Keratinocyte (primary cell): Measurements from ENCODE around the gene MEOX1. TPM values are rescaled to one million over a fixed set of nuclear protein-coding genes. Genes with fewer than 3 reads are reported as not detected.

Experiments
- DNase-seq: peaks from one replicate; pipeline ENCODE4 v3.0.0-alpha.2; 2011; ENCODE audit warnings: low read depth, missing footprints, low spot score
- FAIRE-seq: peaks from 2 replicates; lab custom pipeline; 2011; peaks lifted over from hg19 to GRCh38; lab: Jason Lieb, UNC
- H2AFZ ChIP-seq: 2 replicates; pipeline ENCODE4 v1.6.0; 2012; ENCODE audit warnings: low read length, control low read depth, inconsistent platforms; ENCODE audit not compliant: control insufficient read depth
- H3K27ac ChIP-seq: 2 replicates; pipeline ENCODE4 v1.5.1; 2011; ENCODE audit warnings: low read length; ENCODE audit not compliant: control insufficient read depth, insufficient read depth
- H3K27me3 ChIP-seq: 3 replicates; pipeline ENCODE4 v1.6.0; 2011; ENCODE audit warnings: low read length; ENCODE audit not compliant: control insufficient read depth, insufficient read depth; ENCODE audit errors: extremely low read depth
- H3K36me3 ChIP-seq, 2 experiments: 2 replicates in 1 of 2; 3 replicates in 1 of 2; pipeline ENCODE4 v1.5.1; 2011; ENCODE audit warnings: low read length in 2 of 2, mild to moderate bottlenecking in 1 of 2; ENCODE audit not compliant: control insufficient read depth in 2 of 2, insufficient read depth in 2 of 2; ENCODE audit errors: extremely low read depth in 1 of 2
- H3K4me1 ChIP-seq: 3 replicates; pipeline ENCODE4 v1.5.1; 2011; ENCODE audit warnings: low read length; ENCODE audit not compliant: control insufficient read depth, insufficient read depth; ENCODE audit errors: extremely low read depth
- H3K4me2 ChIP-seq: 3 replicates; pipeline ENCODE4 v1.6.0; 2011; ENCODE audit warnings: low read depth, low read length; ENCODE audit not compliant: control insufficient read depth, insufficient read depth; ENCODE audit errors: extremely low read depth
- H3K4me3 ChIP-seq, 3 experiments: fragments of 200-600 bp in 1 of 3; sonication (generic) in 1 of 3; 2 replicates in 2 of 3; 3 replicates in 1 of 3; pipeline ENCODE4 v1.5.1; 2011 to 2016; ENCODE audit warnings: low read length in 3 of 3, mild to moderate bottlenecking in 3 of 3, control low read depth in 2 of 3, inconsistent platforms in 1 of 3, low read depth in 1 of 3, mixed read lengths in 1 of 3, mixed run types in 1 of 3, moderate library complexity in 1 of 3; ENCODE audit not compliant: control insufficient read depth in 2 of 3, insufficient read depth in 2 of 3; ENCODE audit errors: extremely low read depth in 1 of 3
- H3K79me2 ChIP-seq: 2 replicates; pipeline ENCODE4 v1.6.0; 2012; ENCODE audit warnings: low read length; ENCODE audit not compliant: control insufficient read depth, insufficient read depth
- H3K9ac ChIP-seq: 3 replicates; pipeline ENCODE4 v1.6.0; 2011; ENCODE audit warnings: low read length; ENCODE audit not compliant: control insufficient read depth, insufficient read depth; ENCODE audit errors: extremely low read depth
- H3K9me1 ChIP-seq: 3 replicates; pipeline ENCODE4 v1.6.0; 2011; ENCODE audit warnings: low read length; ENCODE audit not compliant: control insufficient read depth, insufficient read depth; ENCODE audit errors: extremely low read depth
- H3K9me3 ChIP-seq: 2 replicates; pipeline ENCODE4 v1.5.1; 2012; ENCODE audit warnings: low read depth, low read length; ENCODE audit not compliant: control insufficient read depth
- H4K20me1 ChIP-seq: 3 replicates; pipeline ENCODE4 v1.6.0; 2011; ENCODE audit warnings: low read length; ENCODE audit not compliant: control insufficient read depth, insufficient read depth; ENCODE audit errors: extremely low read depth
- EZH2 ChIP-seq: IDR thresholded peaks from one replicate; pipeline ENCODE4 v1.6.1; 2012; ENCODE audit warnings: inconsistent platforms, mild to moderate bottlenecking, low read length, moderate library complexity
- dilution Hi-C: fragments of 300-500 bp; cut with MboI; formaldehyde crosslinking; loops from one replicate; pipeline ENCODE4 v1.7.0; 2020; ENCODE audit warnings: low sequenced_read_pairs; ENCODE audit not compliant: extremely low pct_ligation_motif_present
- polyA plus RNA-seq, 5 experiments: library from polyadenylated mRNA; depleted of rRNA in 3 of 5; stranded (reverse) in 3 of 5; stranded (forward) in 1 of 5; unstranded in 1 of 5; fragments of >200 nt; gene quantifications; 1 replicate in 1 of 5; 2 replicates in 3 of 5; 3 replicates in 1 of 5; pipeline versions ENCODE4 v1.2.1 to v1.2.3, GENCODE V29; 2011 to 2012; ENCODE audit warnings: missing spikeins in 2 of 5, low read depth in 1 of 5, low replicate concordance in 1 of 5
- TF ChIP-seq, protein P1 (sequence below), 3 experiments: IDR thresholded peaks in 1 of 3; conservative IDR thresholded peaks in 1 of 3; optimal IDR thresholded peaks in 1 of 3; 2 replicates in 2 of 3; 3 replicates in 1 of 3; pipeline versions ENCODE3 to v1.5.1; 2011; ENCODE audit warnings: low read length in 3 of 3, mild to moderate bottlenecking in 3 of 3, moderate library complexity in 2 of 3, control low read depth in 1 of 3, inconsistent platforms in 1 of 3; ENCODE audit not compliant: insufficient read depth in 2 of 3; ENCODE audit errors: extremely low read depth in 1 of 3

The MEOX1 gene
- polyA plus RNA-seq, 1 donor (not counting 4 experiments of a cell fraction or from before 2014, with no cell fraction given) = 0.08 TPM

- Histone ChIP-seq H3K36me3 (no peaks in the 10 kb centered on the region), H3K4me2 (peak overlapping the region; percentile 37), H3K4me1 (peaks cover 13% of the 10 kb centered on the region), H3K9ac (no peak overlapping the region), H4K20me1 (no peaks in the 10 kb centered on the region), H3K79me2 (no peaks in the 10 kb centered on the region), H3K9me3 (no peaks in the 10 kb centered on the region), H3K27ac (no peak overlapping the region), H3K27me3 (no peaks in the 10 kb centered on the region), H3K4me3 (no peak overlapping the region), H2AFZ (no peak overlapping the region), H3K9me1 (no peaks in the 10 kb centered on the region)
- TF ChIP-seq EZH2 = no peak
- TF ChIP-seq, protein P1, sequence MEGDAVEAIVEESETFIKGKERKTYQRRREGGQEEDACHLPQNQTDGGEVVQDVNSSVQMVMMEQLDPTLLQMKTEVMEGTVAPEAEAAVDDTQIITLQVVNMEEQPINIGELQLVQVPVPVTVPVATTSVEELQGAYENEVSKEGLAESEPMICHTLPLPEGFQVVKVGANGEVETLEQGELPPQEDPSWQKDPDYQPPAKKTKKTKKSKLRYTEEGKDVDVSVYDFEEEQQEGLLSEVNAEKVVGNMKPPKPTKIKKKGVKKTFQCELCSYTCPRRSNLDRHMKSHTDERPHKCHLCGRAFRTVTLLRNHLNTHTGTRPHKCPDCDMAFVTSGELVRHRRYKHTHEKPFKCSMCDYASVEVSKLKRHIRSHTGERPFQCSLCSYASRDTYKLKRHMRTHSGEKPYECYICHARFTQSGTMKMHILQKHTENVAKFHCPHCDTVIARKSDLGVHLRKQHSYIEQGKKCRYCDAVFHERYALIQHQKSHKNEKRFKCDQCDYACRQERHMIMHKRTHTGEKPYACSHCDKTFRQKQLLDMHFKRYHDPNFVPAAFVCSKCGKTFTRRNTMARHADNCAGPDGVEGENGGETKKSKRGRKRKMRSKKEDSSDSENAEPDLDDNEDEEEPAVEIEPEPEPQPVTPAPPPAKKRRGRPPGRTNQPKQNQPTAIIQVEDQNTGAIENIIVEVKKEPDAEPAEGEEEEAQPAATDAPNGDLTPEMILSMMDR (optimal IDR thresholded peaks at IDR 0.05 in 1 of 3, IDR thresholded peaks at IDR 0.05 in 1 of 3, conservative IDR thresholded peaks at IDR 0.05 in 1 of 3; ENCODE audit: extremely low read depth in 1 of 3, insufficient read depth in 2 of 3, low read length in 3 of 3) = no peak
- FAIRE-seq (no peak), DNase-seq (no peak)
- dilution Hi-C loops = no loop called here
These were observed 44.5 kb upstream of the MEOX1 start for GRCh38 chr17:43706235-43706634.

DNA sequence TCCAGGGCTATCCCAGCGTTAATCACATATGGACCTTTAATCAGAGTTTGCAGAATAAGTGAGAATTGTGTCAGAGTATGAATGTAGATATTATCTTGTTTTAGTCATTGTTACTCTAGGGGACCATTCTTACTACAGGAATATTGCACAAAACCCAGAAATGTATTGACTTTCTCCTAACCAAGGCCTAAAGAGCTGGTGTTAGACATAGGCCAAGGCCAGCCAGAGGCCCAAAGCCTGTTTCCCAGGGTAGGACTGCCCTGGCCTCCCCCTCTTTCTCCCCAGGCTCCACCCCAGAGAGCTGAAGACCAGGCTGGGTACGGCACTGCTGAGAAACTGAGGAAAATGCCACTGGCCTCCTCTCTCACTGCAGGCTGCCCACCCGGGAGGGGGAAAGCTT, 41.9 kb upstream of the MEOX1 start:
- DNase-seq = no peak
- dilution Hi-C loops = no loop called here

More for the DNA sequence above, 41.9 kb upstream of the MEOX1 start:
- H3K27me3 ChIP-seq = no peaks in the 10 kb centered on the region
- no peaks in the 10 kb centered on the region for H3K9me1 ChIP-seq
- H3K36me3 ChIP-seq = no peaks in the 10 kb centered on the region
- no peaks in the 10 kb centered on the region for H3K79me2 ChIP-seq
- TF ChIP-seq, protein P1 (optimal IDR thresholded peaks at IDR 0.05 in 1 of 3, IDR thresholded peaks at IDR 0.05 in 1 of 3, conservative IDR thresholded peaks at IDR 0.05 in 1 of 3; ENCODE audit: extremely low read depth in 1 of 3, insufficient read depth in 2 of 3, low read length in 3 of 3) = no peak
- TF ChIP-seq EZH2 = no peak
- H2AFZ ChIP-seq = no peak overlapping the region
- H3K27ac ChIP-seq = no peak overlapping the region
- FAIRE-seq = no peak
- H3K9me3 ChIP-seq = peaks cover 2% of the 10 kb centered on the region
- no peak overlapping the region for H3K4me3 ChIP-seq
- no peak overlapping the region for H3K4me2 ChIP-seq
- peaks cover 9% of the 10 kb centered on the region for H3K4me1 ChIP-seq
- H3K9ac ChIP-seq = no peak overlapping the region
- no peaks in the 10 kb centered on the region for H4K20me1 ChIP-seq
